AG09319 (cell line): ENCODE data around the gene ADAM17.
A peak's percentile ranks its signal among the peaks of the same experiment; 100 is the strongest.
"Not testable (repeated sequence)": the region's sequence is repeated elsewhere in the genome, so short reads cannot be mapped to it uniquely, and the experiment has no call there.

Source experiments
- DNase-seq: peaks from one replicate; pipeline ENCODE4 v3.0.0-alpha.2; 2010; ENCODE audit warnings: low read depth; ENCODE audit errors: extremely low read depth
- CTCF ChIP-seq: IDR thresholded peaks from 2 replicates; pipeline ENCODE4 v1.5.1; 2011; ENCODE audit warnings: low read depth, mild to moderate bottlenecking, inconsistent platforms, low read length, moderate library complexity

The ADAM17 gene

GRCh38 chr2:9555297-9556120 is at the start of gene ADAM17:
ADAM17 (minus strand) TSS chr2:9555830; CDS start chr2:9555605, 225 bp downstream.
- peak; percentile 32 for TF ChIP-seq CTCF
- DNase-seq, result peak; percentile 92

- no peak for TF ChIP-seq CTCF
- no peak for DNase-seq
These were observed 46.8 kb upstream of the ADAM17 start for GRCh38 chr2:9602412-9602811.

GRCh38 chr2:9601397-9601796 is 45.8 kb upstream of the ADAM17 start:
- DNase-seq, result no peak
- no peak for TF ChIP-seq CTCF

- TF ChIP-seq CTCF, result no peak
- no peak for DNase-seq
These were observed 43.8 kb upstream of the ADAM17 start for GRCh38 chr2:9599430-9599829.

- DNase-seq, result no peak
- TF ChIP-seq CTCF, result no peak
These were observed 41.1 kb upstream of the ADAM17 start for GRCh38 chr2:9596621-9597311.

- no peak for TF ChIP-seq CTCF
- no peak for DNase-seq
These were observed 40.1 kb upstream of the ADAM17 start for GRCh38 chr2:9595746-9596145.

- DNase-seq, result not testable (repeated sequence)
These were observed 39.6 kb upstream of the ADAM17 start for GRCh38 chr2:9595256-9595655.
